HL-60 (cell line): ENCODE data around the gene GPRC5B.

ENCODE experiments used
- POLR2AphosphoS5 ChIP-seq: IDR thresholded peaks from 2 replicates; pipeline ENCODE4 v1.6.1; 2012; ENCODE audit warnings: low read depth
- TF ChIP-seq, protein P1 (sequence below): IDR thresholded peaks from one replicate; pipeline ENCODE4 v1.5.1; 2011; ENCODE audit warnings: low read length, control low read depth, inconsistent platforms; ENCODE audit not compliant: insufficient read depth
- TF ChIP-seq, protein P2 (sequence below): IDR thresholded peaks from 2 replicates; pipeline ENCODE4 v1.6.1; 2012; ENCODE audit warnings: low read depth; ENCODE audit not compliant: insufficient replicate concordance

DNA sequence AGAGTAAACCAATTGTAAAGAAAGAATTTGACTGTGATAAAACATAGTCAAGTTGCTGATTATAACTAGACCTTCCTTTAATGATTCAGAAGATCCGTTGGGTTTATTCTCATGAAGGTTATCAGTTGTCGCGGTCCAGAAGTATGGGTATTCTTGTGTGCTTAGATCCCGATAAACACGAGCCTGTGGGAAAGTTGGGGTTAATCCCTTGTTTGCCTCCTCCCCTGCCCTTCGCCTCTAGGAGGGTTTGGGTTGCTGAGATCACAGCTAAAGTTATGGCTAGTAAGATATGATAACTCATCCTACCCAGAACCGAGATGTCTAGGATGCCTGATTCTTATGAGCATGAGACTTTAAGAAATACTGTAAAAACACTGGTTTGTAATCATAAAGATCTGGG lies 66.8 kb downstream of the GPRC5B start:
- TF ChIP-seq, protein P1, sequence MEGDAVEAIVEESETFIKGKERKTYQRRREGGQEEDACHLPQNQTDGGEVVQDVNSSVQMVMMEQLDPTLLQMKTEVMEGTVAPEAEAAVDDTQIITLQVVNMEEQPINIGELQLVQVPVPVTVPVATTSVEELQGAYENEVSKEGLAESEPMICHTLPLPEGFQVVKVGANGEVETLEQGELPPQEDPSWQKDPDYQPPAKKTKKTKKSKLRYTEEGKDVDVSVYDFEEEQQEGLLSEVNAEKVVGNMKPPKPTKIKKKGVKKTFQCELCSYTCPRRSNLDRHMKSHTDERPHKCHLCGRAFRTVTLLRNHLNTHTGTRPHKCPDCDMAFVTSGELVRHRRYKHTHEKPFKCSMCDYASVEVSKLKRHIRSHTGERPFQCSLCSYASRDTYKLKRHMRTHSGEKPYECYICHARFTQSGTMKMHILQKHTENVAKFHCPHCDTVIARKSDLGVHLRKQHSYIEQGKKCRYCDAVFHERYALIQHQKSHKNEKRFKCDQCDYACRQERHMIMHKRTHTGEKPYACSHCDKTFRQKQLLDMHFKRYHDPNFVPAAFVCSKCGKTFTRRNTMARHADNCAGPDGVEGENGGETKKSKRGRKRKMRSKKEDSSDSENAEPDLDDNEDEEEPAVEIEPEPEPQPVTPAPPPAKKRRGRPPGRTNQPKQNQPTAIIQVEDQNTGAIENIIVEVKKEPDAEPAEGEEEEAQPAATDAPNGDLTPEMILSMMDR = no peak
- TF ChIP-seq, protein P2, sequence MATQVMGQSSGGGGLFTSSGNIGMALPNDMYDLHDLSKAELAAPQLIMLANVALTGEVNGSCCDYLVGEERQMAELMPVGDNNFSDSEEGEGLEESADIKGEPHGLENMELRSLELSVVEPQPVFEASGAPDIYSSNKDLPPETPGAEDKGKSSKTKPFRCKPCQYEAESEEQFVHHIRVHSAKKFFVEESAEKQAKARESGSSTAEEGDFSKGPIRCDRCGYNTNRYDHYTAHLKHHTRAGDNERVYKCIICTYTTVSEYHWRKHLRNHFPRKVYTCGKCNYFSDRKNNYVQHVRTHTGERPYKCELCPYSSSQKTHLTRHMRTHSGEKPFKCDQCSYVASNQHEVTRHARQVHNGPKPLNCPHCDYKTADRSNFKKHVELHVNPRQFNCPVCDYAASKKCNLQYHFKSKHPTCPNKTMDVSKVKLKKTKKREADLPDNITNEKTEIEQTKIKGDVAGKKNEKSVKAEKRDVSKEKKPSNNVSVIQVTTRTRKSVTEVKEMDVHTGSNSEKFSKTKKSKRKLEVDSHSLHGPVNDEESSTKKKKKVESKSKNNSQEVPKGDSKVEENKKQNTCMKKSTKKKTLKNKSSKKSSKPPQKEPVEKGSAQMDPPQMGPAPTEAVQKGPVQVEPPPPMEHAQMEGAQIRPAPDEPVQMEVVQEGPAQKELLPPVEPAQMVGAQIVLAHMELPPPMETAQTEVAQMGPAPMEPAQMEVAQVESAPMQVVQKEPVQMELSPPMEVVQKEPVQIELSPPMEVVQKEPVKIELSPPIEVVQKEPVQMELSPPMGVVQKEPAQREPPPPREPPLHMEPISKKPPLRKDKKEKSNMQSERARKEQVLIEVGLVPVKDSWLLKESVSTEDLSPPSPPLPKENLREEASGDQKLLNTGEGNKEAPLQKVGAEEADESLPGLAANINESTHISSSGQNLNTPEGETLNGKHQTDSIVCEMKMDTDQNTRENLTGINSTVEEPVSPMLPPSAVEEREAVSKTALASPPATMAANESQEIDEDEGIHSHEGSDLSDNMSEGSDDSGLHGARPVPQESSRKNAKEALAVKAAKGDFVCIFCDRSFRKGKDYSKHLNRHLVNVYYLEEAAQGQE = no peak
- no peak for TF ChIP-seq POLR2AphosphoS5
